Astrocyte of the cerebellum (primary cell): ENCODE measurements around the gene CPNE2.
A peak's percentile ranks its signal among the peaks of the same experiment; 100 is the strongest.

Experiments used
- DNase-seq: peaks from one replicate; pipeline ENCODE4 v3.0.0-alpha.2; 2011; ENCODE audit warnings: low read depth
- H3K4me3 ChIP-seq: 2 replicates; pipeline ENCODE4 v1.5.1; 2011; ENCODE audit warnings: mild to moderate bottlenecking, low read depth, low read length, moderate library complexity
- in situ Hi-C: cut with HindIII; loops from 2 replicates; pipeline ENCODE4 v1.10.0; 2017; ENCODE audit warnings: low sequenced_read_pairs
- TF ChIP-seq, protein P1 (sequence below): IDR thresholded peaks from 2 replicates; pipeline ENCODE4 v1.5.1; 2012; ENCODE audit warnings: low read length, low read depth, moderate library complexity, mild to moderate bottlenecking; ENCODE audit errors: missing control alignments

Gene CPNE2

DNA sequence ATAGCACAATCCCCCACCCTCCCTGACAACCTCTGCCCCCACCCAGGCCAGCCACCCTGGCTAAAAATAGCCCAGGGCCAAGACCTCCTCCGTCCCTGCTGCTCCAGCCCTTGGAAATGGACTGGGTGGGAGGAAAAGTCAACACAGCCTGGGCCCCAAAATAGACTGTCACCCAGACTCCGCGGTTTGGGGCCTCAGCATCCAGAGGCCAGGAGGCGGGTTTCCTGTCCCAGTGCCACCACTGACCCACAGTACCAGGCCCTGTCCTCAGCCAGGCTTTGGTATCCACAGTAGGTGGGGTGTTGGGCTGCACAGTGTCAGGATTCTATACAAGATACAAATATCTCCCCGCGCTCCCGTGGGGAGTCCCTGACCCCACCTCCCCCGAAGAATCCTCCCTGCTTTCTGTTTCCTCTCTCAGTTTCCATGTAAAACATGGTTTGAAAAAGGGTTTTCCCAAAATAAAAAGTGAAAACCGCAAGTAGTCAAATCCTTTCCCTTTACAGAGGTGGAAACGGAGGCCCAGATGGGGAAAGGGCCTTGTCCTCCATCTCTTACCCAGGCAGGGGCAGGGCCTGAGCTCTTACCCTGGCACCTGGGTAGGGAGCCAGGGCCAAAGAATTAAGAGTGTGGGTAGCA, 20.1 kb downstream of the CPNE2 start:
- in situ Hi-C loops = no loop called here
- DNase-seq = no peak
- TF ChIP-seq, protein P1, sequence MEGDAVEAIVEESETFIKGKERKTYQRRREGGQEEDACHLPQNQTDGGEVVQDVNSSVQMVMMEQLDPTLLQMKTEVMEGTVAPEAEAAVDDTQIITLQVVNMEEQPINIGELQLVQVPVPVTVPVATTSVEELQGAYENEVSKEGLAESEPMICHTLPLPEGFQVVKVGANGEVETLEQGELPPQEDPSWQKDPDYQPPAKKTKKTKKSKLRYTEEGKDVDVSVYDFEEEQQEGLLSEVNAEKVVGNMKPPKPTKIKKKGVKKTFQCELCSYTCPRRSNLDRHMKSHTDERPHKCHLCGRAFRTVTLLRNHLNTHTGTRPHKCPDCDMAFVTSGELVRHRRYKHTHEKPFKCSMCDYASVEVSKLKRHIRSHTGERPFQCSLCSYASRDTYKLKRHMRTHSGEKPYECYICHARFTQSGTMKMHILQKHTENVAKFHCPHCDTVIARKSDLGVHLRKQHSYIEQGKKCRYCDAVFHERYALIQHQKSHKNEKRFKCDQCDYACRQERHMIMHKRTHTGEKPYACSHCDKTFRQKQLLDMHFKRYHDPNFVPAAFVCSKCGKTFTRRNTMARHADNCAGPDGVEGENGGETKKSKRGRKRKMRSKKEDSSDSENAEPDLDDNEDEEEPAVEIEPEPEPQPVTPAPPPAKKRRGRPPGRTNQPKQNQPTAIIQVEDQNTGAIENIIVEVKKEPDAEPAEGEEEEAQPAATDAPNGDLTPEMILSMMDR = no peak
- no peak overlapping the region for H3K4me3 ChIP-seq

DNA sequence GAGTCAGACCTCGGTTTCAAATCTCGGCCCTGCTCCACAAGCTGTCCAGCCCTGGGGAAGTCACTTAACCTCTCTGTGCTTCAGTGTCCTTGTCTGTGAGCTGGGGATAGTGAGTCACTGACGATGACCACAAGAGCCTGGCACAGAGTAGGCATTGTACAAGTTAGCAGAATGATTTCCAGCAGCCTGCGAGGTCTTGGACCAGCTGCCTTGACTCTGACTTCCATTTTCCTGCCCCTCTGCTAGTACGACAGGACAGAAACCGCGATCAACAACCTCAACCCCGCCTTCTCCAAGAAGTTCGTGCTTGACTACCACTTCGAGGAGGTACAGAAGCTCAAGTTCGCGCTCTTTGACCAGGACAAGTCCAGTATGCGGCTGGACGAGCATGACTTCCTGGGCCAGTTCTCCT, 20.7 kb downstream of the CPNE2 start:
- no peak overlapping the region for H3K4me3 ChIP-seq
- TF ChIP-seq, protein P1 = no peak
- DNase-seq = peak; percentile 15
- in situ Hi-C loops = no loop called here

DNA sequence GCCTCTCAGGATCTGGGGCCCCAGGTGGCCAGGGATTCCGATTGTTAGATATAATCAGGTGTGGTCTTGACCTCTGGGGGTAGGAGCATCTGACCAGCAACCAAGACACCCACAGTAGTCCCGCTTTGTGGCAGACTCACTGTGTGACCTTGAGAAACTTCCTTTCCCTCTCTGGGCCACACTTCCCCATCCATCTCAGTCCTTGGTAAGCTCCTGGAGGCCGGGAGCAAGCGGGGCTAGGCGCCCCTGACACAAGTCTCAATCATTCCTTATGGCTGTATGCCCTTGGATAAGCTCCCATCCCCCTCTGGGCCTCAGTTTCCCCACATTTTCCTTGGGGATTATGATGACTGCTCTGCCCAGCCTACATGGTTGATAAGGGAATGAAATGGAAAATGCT, 21.3 kb downstream of the CPNE2 start:
- in situ Hi-C loops = no loop called here
- no peak overlapping the region for H3K4me3 ChIP-seq
- TF ChIP-seq, protein P1 = no peak
- no peak for DNase-seq

DNA sequence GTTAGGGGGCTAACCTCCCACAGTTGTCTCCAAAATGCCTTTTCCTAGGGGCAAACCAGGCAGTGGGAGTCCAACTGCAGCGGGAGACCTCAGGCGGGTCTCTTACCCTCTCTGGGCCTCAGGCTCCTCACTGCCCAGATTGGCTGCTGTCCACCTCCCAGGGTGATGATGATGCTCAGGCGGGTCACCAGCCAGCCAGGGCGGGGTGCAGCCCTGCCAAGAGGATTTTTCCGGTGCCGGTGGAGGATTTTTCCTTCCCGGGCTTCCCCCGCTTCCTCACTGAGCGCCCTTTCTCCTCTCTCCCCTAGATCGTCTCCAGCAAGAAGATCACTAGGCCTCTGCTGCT, 22.8 kb downstream of the CPNE2 start:
- TF ChIP-seq, protein P1 = no peak
- no peak for DNase-seq
- no peak overlapping the region for H3K4me3 ChIP-seq
- in situ Hi-C loops = no loop called here

DNA sequence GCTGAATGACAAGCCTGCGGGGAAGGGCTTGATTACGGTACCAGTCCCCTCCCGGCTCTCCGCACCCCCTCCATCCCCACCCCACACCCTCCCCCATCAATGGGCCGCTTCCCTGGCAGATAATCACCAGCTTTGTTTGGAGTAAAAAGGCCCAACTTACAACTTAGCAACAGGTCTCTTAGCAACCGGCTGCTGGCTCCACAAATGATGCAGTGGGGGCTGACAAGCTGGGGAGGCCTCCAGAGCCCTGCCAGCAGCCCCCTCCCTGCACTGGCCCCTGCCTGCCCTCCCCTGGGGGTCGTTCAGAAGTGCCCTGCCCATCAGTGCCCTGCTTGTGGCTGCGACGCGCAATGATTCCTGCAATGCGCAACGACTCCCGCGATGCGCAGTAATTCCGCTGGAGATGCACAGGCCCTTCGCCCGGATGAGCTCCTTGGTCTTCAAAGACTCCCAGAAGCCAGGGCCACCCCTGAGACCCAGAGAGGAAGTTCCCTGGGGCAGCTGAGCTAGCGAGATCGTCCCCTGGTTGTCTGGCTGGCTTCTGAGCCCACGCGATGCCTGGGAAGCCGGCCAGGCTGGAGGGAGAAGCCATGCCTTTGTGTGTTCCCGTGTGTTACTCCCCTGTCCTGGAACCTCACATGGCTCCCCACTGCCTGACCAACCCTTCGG, 23.3 kb downstream of the CPNE2 start:
- H3K4me3 ChIP-seq = no peak overlapping the region
- TF ChIP-seq, protein P1 = no peak
- in situ Hi-C loops = no loop called here
- DNase-seq = peak; percentile 60

DNA sequence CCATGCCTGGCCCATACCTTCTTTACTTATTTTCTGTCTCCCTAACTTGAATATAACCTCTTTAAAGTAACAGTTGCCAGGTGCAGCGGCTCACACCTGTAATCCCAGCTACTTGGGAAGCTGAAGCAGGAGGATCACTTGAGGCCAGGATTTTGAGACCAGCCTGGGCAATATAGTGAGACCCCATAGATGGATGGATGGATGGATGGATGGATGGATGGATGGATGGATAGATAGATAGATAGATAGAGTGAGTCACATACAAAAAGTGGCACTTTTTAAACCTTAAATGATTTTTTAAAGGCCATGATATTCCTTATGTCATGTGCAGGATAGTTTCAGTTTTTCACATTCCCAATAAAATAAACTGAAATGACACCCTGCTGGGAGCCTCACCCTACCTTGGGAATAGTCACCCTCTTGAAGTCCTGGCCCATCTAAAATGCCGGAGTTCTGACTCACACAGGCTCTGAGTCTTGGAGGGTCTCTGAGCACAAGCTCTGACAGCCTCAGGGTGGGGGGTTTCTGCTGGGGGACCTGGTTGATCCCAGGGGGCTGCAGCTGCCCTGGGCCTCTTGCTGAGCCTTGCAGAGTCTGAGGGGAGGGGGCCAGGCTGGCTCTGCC, 26.2 kb downstream of the CPNE2 start:
- in situ Hi-C loops = no loop called here
- no peak overlapping the region for H3K4me3 ChIP-seq
- TF ChIP-seq, protein P1 = no peak
- no peak for DNase-seq
